ENCODE results near the gene UTS2R. TPM values are rescaled to one million over a fixed set of nuclear protein-coding genes. Genes with fewer than 3 reads are reported as not detected.

UTS2R gene
- total RNA-seq, 1 experiment from 2014 or later: 0.46 TPM

DNA sequence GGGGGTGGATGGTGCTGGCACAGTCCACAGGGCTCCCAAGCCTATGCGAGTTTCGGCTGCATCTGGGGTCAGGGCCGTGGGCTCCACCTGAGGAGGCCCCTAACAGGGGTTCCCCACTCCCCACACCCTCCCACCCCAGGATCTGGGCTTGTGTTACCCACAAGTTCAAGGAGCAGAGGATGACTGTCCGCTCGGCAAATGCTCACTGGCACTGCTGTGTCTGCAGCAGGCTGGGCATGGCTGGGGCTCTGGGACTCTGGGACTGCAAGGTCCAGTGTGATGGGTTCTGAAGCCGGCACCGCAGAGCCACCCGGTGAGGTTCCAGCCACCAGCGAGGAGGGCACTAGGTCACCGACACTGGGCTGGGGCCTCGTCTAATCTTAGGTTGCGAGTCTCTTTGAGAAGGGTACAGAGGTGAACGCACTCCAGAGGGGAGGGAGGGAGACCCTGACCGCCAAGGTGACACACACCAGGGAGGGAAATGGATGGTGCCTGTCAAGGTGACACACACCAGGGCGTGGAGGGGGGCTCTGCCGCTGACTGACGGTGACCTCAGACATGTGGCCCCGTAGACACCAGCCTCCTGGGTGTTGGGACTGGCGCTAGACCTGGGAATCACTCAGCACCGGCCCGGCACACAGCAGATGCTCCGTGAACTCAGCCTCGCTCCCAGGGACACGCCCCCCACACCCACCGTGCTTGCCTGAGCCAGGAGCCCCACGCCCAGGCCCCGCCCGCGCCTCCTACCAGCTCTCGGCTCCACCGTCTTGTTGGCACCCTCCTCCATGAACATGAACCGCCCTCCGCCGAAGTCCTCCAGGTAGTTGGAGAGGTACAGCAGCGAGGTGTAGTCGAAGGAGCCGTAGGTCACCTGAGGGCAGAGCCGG, 26.1 kb downstream of the UTS2R start (continued):
- TF ChIP-seq, protein P1, sequence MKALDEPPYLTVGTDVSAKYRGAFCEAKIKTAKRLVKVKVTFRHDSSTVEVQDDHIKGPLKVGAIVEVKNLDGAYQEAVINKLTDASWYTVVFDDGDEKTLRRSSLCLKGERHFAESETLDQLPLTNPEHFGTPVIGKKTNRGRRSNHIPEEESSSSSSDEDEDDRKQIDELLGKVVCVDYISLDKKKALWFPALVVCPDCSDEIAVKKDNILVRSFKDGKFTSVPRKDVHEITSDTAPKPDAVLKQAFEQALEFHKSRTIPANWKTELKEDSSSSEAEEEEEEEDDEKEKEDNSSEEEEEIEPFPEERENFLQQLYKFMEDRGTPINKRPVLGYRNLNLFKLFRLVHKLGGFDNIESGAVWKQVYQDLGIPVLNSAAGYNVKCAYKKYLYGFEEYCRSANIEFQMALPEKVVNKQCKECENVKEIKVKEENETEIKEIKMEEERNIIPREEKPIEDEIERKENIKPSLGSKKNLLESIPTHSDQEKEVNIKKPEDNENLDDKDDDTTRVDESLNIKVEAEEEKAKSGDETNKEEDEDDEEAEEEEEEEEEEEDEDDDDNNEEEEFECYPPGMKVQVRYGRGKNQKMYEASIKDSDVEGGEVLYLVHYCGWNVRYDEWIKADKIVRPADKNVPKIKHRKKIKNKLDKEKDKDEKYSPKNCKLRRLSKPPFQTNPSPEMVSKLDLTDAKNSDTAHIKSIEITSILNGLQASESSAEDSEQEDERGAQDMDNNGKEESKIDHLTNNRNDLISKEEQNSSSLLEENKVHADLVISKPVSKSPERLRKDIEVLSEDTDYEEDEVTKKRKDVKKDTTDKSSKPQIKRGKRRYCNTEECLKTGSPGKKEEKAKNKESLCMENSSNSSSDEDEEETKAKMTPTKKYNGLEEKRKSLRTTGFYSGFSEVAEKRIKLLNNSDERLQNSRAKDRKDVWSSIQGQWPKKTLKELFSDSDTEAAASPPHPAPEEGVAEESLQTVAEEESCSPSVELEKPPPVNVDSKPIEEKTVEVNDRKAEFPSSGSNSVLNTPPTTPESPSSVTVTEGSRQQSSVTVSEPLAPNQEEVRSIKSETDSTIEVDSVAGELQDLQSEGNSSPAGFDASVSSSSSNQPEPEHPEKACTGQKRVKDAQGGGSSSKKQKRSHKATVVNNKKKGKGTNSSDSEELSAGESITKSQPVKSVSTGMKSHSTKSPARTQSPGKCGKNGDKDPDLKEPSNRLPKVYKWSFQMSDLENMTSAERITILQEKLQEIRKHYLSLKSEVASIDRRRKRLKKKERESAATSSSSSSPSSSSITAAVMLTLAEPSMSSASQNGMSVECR (CRISPR knock-in tag; IDR thresholded peaks at IDR 0.05; ENCODE audit: borderline replicate concordance): no peak
- no peak for TF ChIP-seq JAZF1 (CRISPR knock-in tag; IDR thresholded peaks at IDR 0.05)
- TF ChIP-seq TCF7 (CRISPR knock-in tag; IDR thresholded peaks at IDR 0.05; ENCODE audit: low read depth): no peak

DNA sequence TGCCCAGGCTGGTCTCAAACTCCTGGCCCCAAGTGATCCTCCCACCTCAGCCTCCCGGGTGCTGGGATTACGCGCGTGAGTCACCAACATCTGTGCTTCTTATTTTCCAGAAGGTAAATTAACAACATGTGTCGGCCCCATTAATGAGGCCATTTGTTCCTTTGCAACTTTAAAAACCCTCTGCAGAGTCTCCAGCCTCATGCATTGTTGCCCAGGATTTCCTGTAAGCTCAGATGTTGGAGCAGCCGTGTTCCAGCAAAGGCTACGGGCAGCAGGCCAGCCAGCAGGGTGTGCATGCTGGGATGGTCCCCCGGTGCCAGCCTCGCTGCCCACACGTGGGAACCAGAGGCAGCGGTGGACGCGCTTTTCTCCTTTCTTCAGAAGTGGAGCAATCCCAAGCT, 27.5 kb downstream of the UTS2R start:
- H3K9me3 Mint-ChIP-seq: no peaks in the 10 kb centered on the region
- no peaks in the 10 kb centered on the region for H3K4me1 Mint-ChIP-seq
- H3K4me3 Mint-ChIP-seq: no peak overlapping the region
- H3K27me3 Mint-ChIP-seq (ENCODE audit: low read depth): no peaks in the 10 kb centered on the region
- no peak for TF ChIP-seq GRHL2 (CRISPR knock-in tag; IDR thresholded peaks at IDR 0.05; ENCODE audit: insufficient replicate concordance, severe bottlenecking)
- TF ChIP-seq, protein P2, sequence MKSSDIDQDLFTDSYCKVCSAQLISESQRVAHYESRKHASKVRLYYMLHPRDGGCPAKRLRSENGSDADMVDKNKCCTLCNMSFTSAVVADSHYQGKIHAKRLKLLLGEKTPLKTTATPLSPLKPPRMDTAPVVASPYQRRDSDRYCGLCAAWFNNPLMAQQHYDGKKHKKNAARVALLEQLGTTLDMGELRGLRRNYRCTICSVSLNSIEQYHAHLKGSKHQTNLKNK (CRISPR knock-in tag; IDR thresholded peaks at IDR 0.05): no peak
- no peak for TF ChIP-seq GTF2I (CRISPR knock-in tag; conservative IDR thresholded peaks at IDR 0.05)
- TF ChIP-seq SMAD4 (CRISPR knock-in tag; IDR thresholded peaks at IDR 0.05): no peak
- TF ChIP-seq PRRX2 (CRISPR knock-in tag; IDR thresholded peaks at IDR 0.05): no peak
- no peak for TF ChIP-seq ZNF416 (CRISPR knock-in tag; IDR thresholded peaks at IDR 0.05)
- TF ChIP-seq, protein P3, sequence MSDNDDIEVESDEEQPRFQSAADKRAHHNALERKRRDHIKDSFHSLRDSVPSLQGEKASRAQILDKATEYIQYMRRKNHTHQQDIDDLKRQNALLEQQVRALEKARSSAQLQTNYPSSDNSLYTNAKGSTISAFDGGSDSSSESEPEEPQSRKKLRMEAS (CRISPR knock-in tag; IDR thresholded peaks at IDR 0.05): no peak
- no peak for TF ChIP-seq ZNF138 (CRISPR knock-in tag; conservative IDR thresholded peaks at IDR 0.05)
- TF ChIP-seq, protein P4, sequence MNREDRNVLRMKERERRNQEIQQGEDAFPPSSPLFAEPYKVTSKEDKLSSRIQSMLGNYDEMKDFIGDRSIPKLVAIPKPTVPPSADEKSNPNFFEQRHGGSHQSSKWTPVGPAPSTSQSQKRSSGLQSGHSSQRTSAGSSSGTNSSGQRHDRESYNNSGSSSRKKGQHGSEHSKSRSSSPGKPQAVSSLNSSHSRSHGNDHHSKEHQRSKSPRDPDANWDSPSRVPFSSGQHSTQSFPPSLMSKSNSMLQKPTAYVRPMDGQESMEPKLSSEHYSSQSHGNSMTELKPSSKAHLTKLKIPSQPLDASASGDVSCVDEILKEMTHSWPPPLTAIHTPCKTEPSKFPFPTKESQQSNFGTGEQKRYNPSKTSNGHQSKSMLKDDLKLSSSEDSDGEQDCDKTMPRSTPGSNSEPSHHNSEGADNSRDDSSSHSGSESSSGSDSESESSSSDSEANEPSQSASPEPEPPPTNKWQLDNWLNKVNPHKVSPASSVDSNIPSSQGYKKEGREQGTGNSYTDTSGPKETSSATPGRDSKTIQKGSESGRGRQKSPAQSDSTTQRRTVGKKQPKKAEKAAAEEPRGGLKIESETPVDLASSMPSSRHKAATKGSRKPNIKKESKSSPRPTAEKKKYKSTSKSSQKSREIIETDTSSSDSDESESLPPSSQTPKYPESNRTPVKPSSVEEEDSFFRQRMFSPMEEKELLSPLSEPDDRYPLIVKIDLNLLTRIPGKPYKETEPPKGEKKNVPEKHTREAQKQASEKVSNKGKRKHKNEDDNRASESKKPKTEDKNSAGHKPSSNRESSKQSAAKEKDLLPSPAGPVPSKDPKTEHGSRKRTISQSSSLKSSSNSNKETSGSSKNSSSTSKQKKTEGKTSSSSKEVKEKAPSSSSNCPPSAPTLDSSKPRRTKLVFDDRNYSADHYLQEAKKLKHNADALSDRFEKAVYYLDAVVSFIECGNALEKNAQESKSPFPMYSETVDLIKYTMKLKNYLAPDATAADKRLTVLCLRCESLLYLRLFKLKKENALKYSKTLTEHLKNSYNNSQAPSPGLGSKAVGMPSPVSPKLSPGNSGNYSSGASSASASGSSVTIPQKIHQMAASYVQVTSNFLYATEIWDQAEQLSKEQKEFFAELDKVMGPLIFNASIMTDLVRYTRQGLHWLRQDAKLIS (CRISPR knock-in tag; IDR thresholded peaks at IDR 0.05; ENCODE audit: borderline replicate concordance): no peak
- TF ChIP-seq, protein P5, sequence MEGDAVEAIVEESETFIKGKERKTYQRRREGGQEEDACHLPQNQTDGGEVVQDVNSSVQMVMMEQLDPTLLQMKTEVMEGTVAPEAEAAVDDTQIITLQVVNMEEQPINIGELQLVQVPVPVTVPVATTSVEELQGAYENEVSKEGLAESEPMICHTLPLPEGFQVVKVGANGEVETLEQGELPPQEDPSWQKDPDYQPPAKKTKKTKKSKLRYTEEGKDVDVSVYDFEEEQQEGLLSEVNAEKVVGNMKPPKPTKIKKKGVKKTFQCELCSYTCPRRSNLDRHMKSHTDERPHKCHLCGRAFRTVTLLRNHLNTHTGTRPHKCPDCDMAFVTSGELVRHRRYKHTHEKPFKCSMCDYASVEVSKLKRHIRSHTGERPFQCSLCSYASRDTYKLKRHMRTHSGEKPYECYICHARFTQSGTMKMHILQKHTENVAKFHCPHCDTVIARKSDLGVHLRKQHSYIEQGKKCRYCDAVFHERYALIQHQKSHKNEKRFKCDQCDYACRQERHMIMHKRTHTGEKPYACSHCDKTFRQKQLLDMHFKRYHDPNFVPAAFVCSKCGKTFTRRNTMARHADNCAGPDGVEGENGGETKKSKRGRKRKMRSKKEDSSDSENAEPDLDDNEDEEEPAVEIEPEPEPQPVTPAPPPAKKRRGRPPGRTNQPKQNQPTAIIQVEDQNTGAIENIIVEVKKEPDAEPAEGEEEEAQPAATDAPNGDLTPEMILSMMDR (IDR thresholded peaks at IDR 0.05): no peak
- POLR2A ChIA-PET: no interaction called here
- no peak overlapping the region for H3K27ac Mint-ChIP-seq
- CTCF ChIA-PET: interaction anchor here (1.0 kb wide), 1 partner anchor 23 kb away, joined by 3 read pairs; no protein-coding TSS in a partner anchor
- H3K36me3 Mint-ChIP-seq: peaks cover 9% of the 10 kb centered on the region
- DNase-seq (ENCODE audit: low spot score): no peak
- no peak for ATAC-seq

All from WTC11 (cell line).